Measurements from ENCODE around the gene KIRREL1.

GRCh38 chr1:158149175-158149574 is 155.7 kb downstream of the KIRREL1 start:
- TF ChIP-seq CTCF (IDR thresholded peaks at IDR 0.05) (no peak), ZBTB43 (CRISPR knock-in tag; IDR thresholded peaks at IDR 0.05) (no peak), MAX (CRISPR knock-in tag; IDR thresholded peaks at IDR 0.05) (no peak), HMGXB4 (CRISPR knock-in tag; IDR thresholded peaks at IDR 0.05) (no peak), ZNF138 (CRISPR knock-in tag; conservative IDR thresholded peaks at IDR 0.05) (no peak), ZNF423 (CRISPR knock-in tag; IDR thresholded peaks at IDR 0.05) (no peak), E2F4 (CRISPR knock-in tag; IDR thresholded peaks at IDR 0.05; ENCODE audit: borderline replicate concordance, low read depth) (no peak), TP53 (CRISPR knock-in tag; IDR thresholded peaks at IDR 0.05) (no peak), SP1 (CRISPR knock-in tag; conservative IDR thresholded peaks at IDR 0.05) (no peak), FOXJ3 (CRISPR knock-in tag; IDR thresholded peaks at IDR 0.05; ENCODE audit: borderline replicate concordance) (no peak), KAT7 (CRISPR knock-in tag; IDR thresholded peaks at IDR 0.05; ENCODE audit: borderline replicate concordance) (no peak), PREB (CRISPR knock-in tag; IDR thresholded peaks at IDR 0.05; ENCODE audit: borderline replicate concordance) (no peak)

Data from WTC11 (cell line).